Activated CD8-positive, alpha-beta T cell treated with anti-CD3 and anti-CD28 coated beads, Interleukin-2, amount 10 ng/mL, durations not matched to agents 7 days and 5 days (primary cell): ENCODE results near the gene ANKS3. TPM values are rescaled to one million over a fixed set of nuclear protein-coding genes. Genes with fewer than 3 reads are reported as not detected.

Experiments used
- ATAC-seq: fragments of 150-1000 bp; cut with Tn5 transposase; one replicate; pipeline ENCODE4 v1.10.0; 2021; ENCODE audit warnings: moderate library complexity
- CTCF ChIA-PET: fragments of 350-600 bp; sonication (Branson Sonifier 250); formaldehyde crosslinking; loops from one replicate; lab custom pipeline; 2021; ENCODE audit warnings: antibody characterized with exemption; lab: Charles Lee
- POLR2A ChIA-PET: fragments of 350-600 bp; sonication (Branson Sonifier 250); formaldehyde crosslinking; loops from one replicate; lab custom pipeline; 2021; ENCODE audit warnings: antibody characterized with exemption; lab: Charles Lee
- DNase-seq: peaks from one replicate; pipeline ENCODE4 v3.0.0-alpha.2; 2020
- H3K27ac Mint-ChIP-seq: one replicate; pipeline ENCODE4 v1.8.0; 2021; ENCODE audit warnings: mild to moderate bottlenecking, mixed read lengths
- H3K27me3 Mint-ChIP-seq: one replicate; pipeline ENCODE4 v1.8.0; 2021; ENCODE audit warnings: low read depth, mixed read lengths
- H3K36me3 Mint-ChIP-seq: one replicate; pipeline ENCODE4 v1.8.0; 2021; ENCODE audit warnings: low read depth, mixed read lengths
- H3K4me1 Mint-ChIP-seq: one replicate; pipeline ENCODE4 v1.8.0; 2021; ENCODE audit warnings: low read depth, mixed read lengths
- H3K4me3 Mint-ChIP-seq: one replicate; pipeline ENCODE4 v1.8.0; 2021; ENCODE audit warnings: mild to moderate bottlenecking, mixed read lengths
- H3K9me3 Mint-ChIP-seq: one replicate; pipeline ENCODE4 v1.8.0; 2022; ENCODE audit warnings: mixed read lengths; ENCODE audit not compliant: insufficient read depth
- total RNA-seq, 2 experiments: library from RNA; stranded (reverse); gene quantifications; one replicate each; pipeline ENCODE4 v1.2.3, GENCODE V29; 2021

The ANKS3 gene
- total RNA-seq, 2 experiments from 2014 or later: 17.0 to 17.2 TPM

DNA sequence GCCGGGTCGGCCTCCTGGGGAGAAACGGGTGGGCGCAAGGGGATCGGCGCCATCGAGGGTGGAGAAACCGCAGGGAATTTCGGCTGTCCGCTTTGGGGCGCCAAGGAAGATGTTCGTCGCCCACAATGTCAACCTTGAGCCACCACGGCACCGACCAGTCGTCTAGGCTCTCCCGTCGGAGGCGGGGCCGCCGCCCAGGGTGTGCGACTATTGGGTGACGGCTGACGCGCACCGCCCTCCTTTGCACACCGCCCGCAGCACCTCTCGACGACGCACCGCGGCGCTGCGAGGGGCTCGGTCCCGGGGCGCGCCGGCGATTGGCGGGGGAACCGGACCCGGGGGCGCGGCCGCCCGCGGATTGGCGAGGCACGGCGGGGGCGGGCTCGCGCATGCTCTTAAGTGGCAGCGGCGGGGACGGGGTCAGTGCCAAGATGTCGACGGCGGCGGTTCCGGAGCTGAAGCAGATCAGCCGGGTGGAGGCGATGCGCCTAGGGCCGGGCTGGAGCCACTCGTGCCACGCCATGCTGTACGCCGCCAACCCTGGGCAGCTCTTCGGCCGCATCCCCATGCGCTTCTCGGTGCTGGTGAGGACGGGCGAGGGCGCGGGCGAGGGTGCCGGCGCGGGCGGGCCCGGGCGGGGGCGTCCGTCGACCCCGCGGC lies 40.6 kb downstream of the ANKS3 start, which contains the start of gene NUDT16L1:
TSS of gene NUDT16L1 (plus strand) at position 267 of the 660 bp plus-strand sequence. CDS start at position 432, 165 bp downstream.
- CTCF ChIA-PET: interaction anchor here (1.1 kb wide), 1 partner anchor 42 kb away, joined by 4 read pairs; no protein-coding TSS in a partner anchor
- Mint-ChIP-seq H3K27ac (peak within 1 kb of the TSS; percentile 89), H3K4me3 (peak within 1 kb of the TSS; percentile 80), H3K27me3 (no peaks in the 10 kb centered on the region), H3K4me1 (peaks cover 17% of the 10 kb centered on the region), H3K9me3 (no peaks in the 10 kb centered on the region), H3K36me3 (peaks cover 16% of the 10 kb centered on the region)
- DNase-seq: peak; percentile 97
- POLR2A ChIA-PET: interaction anchor here (1.3 to 2.6 kb wide), 4 partner anchors 12 to 49 kb away, joined by 3 to 10 read pairs (median 5); partner anchors contain the start of genes ANKS3 and DNAAF8
- ATAC-seq: peak; percentile 94

DNA sequence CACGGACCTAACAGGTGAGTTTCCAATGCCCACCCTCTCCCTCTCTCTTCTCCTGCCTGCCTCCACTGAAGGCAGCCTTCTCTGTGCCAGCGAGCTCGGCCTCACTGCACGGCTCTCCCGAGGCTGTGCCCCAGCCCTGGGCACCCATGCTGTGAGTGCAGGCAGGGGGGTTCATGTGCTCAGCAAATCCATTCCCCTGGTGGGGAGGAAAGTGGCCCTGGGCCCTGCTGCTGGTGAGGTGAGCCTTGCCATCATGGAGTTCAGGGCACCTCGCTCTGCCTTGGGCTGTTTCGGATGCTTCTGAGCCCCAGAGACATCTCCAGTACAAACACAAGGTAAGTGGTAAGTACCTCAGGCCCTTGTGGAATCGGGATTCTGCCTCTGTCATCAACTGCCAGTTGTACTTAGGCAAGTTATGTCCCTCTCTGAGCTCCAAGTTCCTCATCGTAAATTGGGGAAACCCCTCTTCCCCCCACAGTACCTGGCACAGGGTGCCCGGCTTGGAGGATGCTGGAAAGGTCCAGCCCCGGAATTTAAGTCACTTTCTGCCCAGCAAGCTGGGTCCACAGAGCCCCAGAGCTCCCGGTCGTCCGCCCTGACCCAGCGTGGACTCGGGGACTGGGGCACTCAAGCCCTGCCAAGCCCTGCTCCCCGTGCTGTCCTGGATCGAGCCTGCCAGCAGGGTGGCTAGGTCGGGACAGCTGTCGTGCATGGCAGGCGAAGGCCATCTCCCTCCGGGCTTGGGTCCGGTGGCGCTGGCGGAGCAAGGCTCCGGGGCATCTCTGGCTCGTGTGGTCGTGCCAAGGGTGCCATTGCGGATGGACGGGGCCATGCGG lies 41.4 kb downstream of the ANKS3 start:
- ATAC-seq (peak; percentile 15), DNase-seq (no peak)
- POLR2A ChIA-PET: interaction anchor here (0.6 to 2.6 kb wide), 4 partner anchors 16 to 66 kb away, joined by 3 to 10 read pairs (median 4); partner anchors contain the start of genes ANKS3 and DNAAF8
- Mint-ChIP-seq H3K27ac (peak overlapping the region; percentile 89), H3K27me3 (no peaks in the 10 kb centered on the region), H3K36me3 (peaks cover 13% of the 10 kb centered on the region), H3K9me3 (no peaks in the 10 kb centered on the region), H3K4me3 (peak overlapping the region; percentile 80), H3K4me1 (peaks cover 17% of the 10 kb centered on the region)
- CTCF ChIA-PET: interaction anchor here (0.8 to 1.1 kb wide), 2 partner anchors 43 to 186 kb away, joined by 3 to 4 read pairs; no protein-coding TSS in a partner anchor

DNA sequence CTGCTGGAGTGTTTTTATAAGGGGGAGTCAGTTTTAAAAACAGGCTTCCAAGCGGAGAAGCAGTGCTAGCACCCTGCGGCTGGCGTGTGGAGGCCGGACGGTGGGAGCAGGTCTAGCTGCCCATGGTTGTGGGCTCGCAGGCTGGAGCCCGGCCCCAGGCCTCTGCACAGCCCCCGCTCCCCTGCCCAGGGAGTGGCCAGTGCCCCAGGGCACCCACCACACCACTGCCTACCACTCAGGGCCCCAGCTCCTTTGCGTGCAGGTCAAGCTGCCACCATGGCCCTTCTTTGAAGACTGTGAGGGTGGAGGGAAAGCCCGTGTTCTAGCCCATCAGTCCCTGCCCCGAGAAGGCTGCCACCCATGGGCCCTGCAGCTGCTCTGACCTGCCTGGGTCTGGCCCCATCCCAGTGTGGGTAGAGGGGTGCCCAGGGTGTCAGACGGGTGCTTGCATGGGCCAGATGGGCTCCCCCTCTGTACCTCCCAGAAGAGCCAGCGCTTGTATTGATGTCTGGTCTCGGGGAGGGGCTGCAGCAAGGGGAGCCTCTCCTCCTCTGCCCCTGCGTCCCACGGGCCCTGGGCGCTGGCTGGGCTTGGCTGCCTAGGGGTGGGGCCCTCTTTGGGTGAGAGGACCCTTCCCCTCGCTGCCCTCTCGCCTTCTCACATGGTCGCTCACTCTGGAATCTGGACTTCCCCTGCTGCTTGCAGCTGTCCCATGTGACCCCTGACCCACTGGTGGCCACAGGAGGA lies 42.2 kb downstream of the ANKS3 start:
- Mint-ChIP-seq H3K4me1 (peaks cover 17% of the 10 kb centered on the region), H3K9me3 (no peaks in the 10 kb centered on the region), H3K27me3 (no peaks in the 10 kb centered on the region), H3K36me3 (peaks cover 17% of the 10 kb centered on the region), H3K4me3 (peak overlapping the region; percentile 28), H3K27ac (peak overlapping the region; percentile 89)
- no peak for ATAC-seq
- POLR2A ChIA-PET: interaction anchor here (0.6 to 2.6 kb wide), 4 partner anchors 15 to 65 kb away, joined by 3 to 10 read pairs (median 4); partner anchors contain the start of genes ANKS3 and DNAAF8
- CTCF ChIA-PET: interaction anchor here (0.8 kb wide), 1 partner anchor 185 kb away, joined by 3 read pairs; no protein-coding TSS in a partner anchor
- no peak for DNase-seq

DNA sequence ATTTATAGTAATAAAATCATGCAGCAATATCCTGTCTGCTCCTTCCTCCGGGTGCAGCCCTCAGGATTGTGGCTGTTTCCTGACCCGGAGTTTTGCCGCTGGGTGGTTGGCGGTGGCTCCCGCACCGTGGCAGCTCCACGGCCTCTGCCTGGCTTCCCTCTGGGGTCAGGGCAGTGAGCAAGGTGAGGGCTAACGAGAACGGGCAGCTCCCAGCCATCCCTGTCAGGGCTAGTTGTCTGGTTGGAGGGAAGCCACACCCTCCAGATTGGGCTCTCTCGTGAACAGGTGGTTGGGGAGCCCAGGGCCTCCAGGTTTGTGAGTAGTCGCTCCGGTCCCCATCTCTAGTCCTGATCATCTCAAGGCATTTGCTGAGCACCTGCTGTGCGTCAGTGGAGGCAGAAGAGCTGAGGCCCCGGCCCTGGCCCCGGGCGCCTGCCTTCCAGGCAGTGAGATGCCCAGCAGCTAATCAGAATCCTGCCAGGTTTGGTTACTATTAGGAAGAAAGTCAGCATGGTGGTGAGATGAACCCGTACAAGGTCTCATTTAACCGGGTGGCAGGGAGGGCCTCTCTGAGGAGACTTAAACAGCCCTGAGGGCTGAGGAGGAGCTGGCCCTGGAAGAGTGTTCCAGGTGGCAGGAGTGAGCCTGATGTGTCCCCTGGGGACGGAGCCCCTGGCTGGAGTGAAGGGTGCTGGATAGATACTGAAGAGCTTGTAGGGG lies 43.0 kb downstream of the ANKS3 start:
- Mint-ChIP-seq H3K27me3 (no peaks in the 10 kb centered on the region), H3K27ac (no peak overlapping the region), H3K36me3 (peaks cover 14% of the 10 kb centered on the region), H3K4me3 (peak overlapping the region; percentile 28), H3K9me3 (no peaks in the 10 kb centered on the region), H3K4me1 (peaks cover 17% of the 10 kb centered on the region)
- DNase-seq (no peak), ATAC-seq (no peak)
- ChIA-PET POLR2A (no interaction called here), CTCF (no interaction called here)

DNA sequence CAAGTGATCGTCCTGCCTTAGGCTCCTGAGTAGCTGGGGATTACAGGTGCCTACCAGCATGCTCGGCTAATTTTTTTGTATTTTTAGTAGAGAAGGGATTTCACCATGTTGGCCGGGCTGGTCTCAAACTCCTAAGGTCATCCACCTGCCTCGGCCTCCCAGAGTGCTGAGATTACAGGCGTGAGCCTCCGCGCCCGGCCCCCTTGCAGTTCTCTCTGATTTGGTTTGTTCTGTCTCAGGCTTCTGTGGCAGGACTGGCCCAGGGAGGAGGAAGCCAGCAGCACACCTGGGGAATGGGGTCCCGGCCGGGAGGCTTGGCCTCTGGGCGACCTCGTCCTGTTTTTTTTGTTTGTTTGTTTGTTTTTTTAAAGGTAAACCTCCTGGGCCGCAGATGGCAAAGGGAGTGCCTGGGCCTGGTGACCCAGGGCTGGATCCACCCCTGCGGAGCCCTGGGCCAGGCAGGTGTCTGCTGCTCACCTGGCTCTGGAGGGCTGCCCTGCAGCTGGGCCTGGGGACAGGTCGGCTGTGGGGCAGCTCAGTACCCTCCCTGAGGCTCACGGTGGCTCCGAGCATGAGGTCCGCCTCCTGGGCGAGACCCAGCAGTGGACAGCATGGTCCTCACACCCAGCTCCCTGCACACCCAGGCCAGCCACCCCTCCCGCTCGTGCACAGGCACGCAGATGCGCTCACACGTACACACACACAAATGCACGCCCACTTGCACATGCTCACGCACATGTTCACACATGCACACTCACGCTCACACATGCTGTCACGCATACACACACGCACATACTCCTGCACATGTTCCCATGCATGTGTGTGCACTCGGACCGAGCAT lies 44.0 kb downstream of the ANKS3 start:
- Mint-ChIP-seq H3K4me3 (no peak overlapping the region), H3K4me1 (peaks cover 10% of the 10 kb centered on the region), H3K36me3 (peaks cover 10% of the 10 kb centered on the region), H3K27me3 (no peaks in the 10 kb centered on the region), H3K9me3 (no peaks in the 10 kb centered on the region), H3K27ac (peak overlapping the region; percentile 68)
- ChIA-PET CTCF (no interaction called here), POLR2A (no interaction called here)
- DNase-seq (no peak), ATAC-seq (no peak)

DNA sequence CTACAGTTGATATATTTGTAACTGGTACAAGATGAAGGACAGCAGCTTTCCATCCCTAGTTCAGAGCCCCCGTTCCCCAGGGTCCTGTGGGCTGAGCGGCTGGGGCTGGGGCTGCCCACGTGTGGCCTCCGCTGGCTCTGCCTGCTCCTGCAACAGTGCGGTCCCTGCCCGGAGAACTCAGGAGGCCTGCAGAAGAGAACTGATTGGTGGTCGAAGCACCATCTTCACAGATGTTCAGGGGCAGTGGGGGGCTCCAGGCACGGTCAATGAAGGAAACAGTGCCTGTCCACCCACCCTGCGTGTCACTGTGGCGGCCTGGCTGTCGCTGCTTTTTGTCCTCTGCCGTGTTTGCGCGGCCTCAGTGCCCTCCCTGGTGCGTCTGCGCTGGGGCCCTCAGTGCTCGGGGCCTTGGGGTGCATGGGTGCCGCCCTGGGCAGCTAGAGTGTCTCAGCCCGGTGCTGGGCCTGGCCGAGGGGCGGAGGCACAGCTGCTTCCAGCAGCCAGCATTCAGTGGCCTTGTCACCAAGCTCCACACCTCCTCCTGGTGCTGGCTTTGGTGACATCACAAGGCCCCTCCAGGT lies 44.9 kb downstream of the ANKS3 start:
- no peak for ATAC-seq
- H3K36me3 Mint-ChIP-seq: peaks cover 13% of the 10 kb centered on the region

DNA sequence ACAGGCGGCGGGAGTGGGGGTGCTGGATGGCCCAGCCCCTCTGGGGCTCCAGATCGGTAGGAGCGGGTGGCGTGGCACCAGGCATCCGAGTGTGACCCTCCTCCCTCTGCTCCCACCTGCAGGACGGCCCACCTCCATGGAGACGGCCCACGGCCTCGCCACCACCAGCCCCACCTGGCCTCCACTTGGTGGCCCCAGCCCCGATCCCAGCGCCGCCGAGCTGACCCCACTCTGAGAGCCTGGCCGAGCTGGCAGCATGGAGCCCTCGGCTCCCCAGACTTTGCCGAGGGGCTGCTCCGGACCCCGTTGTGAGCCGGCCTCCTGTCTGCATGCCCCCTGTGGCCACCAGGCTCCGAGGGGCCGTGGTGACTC lies 45.4 kb downstream of the ANKS3 start:
- no peak for ATAC-seq
- ChIA-PET POLR2A (no interaction called here), CTCF (no interaction called here)
- no peaks in the 10 kb centered on the region for H3K9me3 Mint-ChIP-seq
- H3K4me1 Mint-ChIP-seq: peaks cover 6% of the 10 kb centered on the region
- H3K36me3 Mint-ChIP-seq: peaks cover 13% of the 10 kb centered on the region
- H3K27ac Mint-ChIP-seq: no peak overlapping the region
- H3K27me3 Mint-ChIP-seq: no peaks in the 10 kb centered on the region
- DNase-seq: no peak
- H3K4me3 Mint-ChIP-seq: no peak overlapping the region

More for the DNA sequence above, 44.9 kb downstream of the ANKS3 start:
- Mint-ChIP-seq H3K27me3 (no peaks in the 10 kb centered on the region), H3K4me3 (no peak overlapping the region), H3K27ac (no peak overlapping the region), H3K9me3 (no peaks in the 10 kb centered on the region), H3K4me1 (peaks cover 6% of the 10 kb centered on the region)
- POLR2A ChIA-PET: no interaction called here
- CTCF ChIA-PET: no interaction called here
- no peak for DNase-seq

DNA sequence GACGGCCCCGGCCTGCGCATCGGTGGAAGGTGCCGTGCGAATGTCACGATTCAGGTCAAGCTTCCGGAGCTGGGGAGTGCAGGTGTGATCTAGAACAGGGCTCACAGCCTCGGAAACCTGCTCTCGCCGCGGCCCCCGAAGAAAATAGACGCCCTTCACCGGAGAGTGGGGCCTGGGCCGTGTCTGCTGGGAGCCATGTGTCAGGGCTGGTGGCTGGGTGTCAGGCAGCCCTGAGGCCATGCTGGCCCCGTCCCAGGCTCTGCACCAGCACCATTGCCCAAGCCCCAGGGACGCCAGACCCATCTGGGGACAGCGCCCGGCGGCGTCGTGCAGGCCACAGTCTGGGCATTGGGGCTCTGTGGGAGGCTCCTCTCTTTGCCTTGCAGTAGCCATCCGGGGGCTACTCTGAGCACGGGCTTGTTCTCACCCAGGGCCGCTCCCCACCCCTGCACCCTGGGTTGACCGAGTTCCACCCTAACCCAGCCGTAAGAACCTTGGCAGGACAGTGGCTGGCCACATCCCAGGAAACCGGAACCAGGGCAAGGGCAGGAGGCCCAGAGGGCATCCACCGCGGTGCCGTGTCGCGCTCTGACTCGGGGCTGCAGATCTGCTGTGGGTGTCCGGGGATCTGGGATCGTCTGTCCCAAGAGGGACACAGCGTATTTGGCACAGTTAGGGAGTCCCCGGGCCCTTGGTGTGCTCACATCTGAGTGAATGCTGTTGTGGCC lies 46.0 kb downstream of the ANKS3 start:
- DNase-seq (no peak), ATAC-seq (no peak)
- Mint-ChIP-seq H3K36me3 (peaks cover 16% of the 10 kb centered on the region), H3K4me3 (no peak overlapping the region), H3K27me3 (no peaks in the 10 kb centered on the region), H3K27ac (no peak overlapping the region), H3K4me1 (peaks cover 8% of the 10 kb centered on the region), H3K9me3 (no peaks in the 10 kb centered on the region)
- ChIA-PET CTCF (no interaction called here), POLR2A (no interaction called here)

DNA sequence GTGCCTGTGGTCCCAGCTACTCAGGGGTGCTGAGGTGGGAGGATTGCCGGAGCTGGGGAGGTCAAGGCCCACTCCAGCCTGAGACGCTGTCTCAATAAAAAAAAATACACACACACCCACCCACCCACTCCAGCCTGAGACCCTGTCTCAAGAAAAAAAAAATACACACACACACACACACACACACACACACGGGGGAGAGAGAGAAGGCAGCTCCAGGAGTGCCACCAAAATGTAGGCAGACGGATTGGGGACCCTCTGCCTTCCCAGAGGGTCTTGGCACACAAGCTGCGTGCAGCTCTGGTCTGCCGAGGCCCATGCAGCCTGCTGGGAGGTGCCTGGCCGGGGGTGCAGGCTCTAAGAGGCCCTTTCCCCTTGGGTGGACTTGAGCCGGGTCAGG lies 46.7 kb downstream of the ANKS3 start:
- ChIA-PET CTCF (no interaction called here), POLR2A (no interaction called here)
- ATAC-seq (no peak), DNase-seq (no peak)
- Mint-ChIP-seq H3K9me3 (no peaks in the 10 kb centered on the region), H3K4me1 (peaks cover 4% of the 10 kb centered on the region), H3K27me3 (no peaks in the 10 kb centered on the region), H3K36me3 (peaks cover 18% of the 10 kb centered on the region), H3K27ac (no peak overlapping the region), H3K4me3 (no peak overlapping the region)
